ENCODE measurements around the gene SLX4IP. TPM values are rescaled to one million over a fixed set of nuclear protein-coding genes. Genes with fewer than 3 reads are reported as not detected.

SLX4IP gene
- total RNA-seq, 2 donors from 2014 or later, result 3.8 to 9.1 TPM

DNA sequence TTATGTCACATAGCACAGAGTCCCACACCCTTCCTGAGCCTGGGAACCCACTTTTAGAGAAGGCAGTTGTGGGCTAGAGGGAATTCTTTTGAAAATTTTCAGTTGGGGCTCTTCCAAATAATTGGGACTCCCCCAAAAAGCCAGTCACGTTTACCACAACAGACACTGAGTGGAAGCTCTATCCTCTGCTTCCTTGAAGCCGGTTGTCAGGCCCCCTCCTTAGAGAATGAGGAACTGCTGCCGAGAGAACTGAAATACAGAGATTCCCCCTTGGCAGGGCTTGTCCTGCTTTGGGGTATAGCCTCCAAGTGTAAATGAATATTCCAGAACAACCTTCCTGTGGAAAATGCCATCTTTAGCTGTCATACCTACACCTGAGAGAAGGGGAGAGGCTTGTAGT is 241.4 kb downstream of the SLX4IP start:
- Mint-ChIP-seq H3K36me3 (no peaks in the 10 kb centered on the region), H3K9me3 (no peaks in the 10 kb centered on the region), H3K27ac (no peak overlapping the region)
- no peak for DNase-seq (ENCODE audit: low spot score in 2 of 2)
- ATAC-seq, result no peak

Other genes with a start within 250 kb of the SLX4IP start
- under 1 TPM; 0.12 to 0.61 TPM for gene SNAP25, start 216.5 kb upstream of the SLX4IP start, total RNA-seq
- 1 to 10 TPM; 2.2 to 6.4 TPM for gene MKKS, start 1.1 kb upstream of the SLX4IP start, total RNA-seq
- under 1 TPM; 0.11 to 0.62 TPM for gene JAG1, start 238.7 kb downstream of the SLX4IP start, total RNA-seq